Testis (tissue), 3 donors: ENCODE measurements around the gene P2RY1. TPM values are rescaled to one million over a fixed set of nuclear protein-coding genes. Genes with fewer than 3 reads are reported as not detected.
A peak's percentile ranks its signal among the peaks of the same experiment; 100 is the strongest.

Experiments
- DNase-seq: peaks from one replicate; pipeline ENCODE4 v3.0.0-alpha.2; 2019
- H3K27ac ChIP-seq, 2 donors: fragments of 200-600 bp; sonication (generic); one replicate each; pipeline ENCODE4 v1.5.1; 2019
- H3K27me3 ChIP-seq: fragments of 200-600 bp; sonication (generic); one replicate; pipeline ENCODE4 v1.5.1; 2019
- H3K36me3 ChIP-seq: fragments of 200-600 bp; sonication (generic); one replicate; pipeline ENCODE4 v1.5.1; 2017; ENCODE audit warnings: low read depth; ENCODE audit errors: missing control alignments
- H3K4me1 ChIP-seq: fragments of 200-600 bp; sonication (generic); one replicate; pipeline ENCODE4 v1.5.1; 2019
- H3K4me3 ChIP-seq, 2 donors: fragments of 200-600 bp; sonication (generic); one replicate each; pipeline ENCODE4 v1.5.1; 2017 to 2019
- H3K9me3 ChIP-seq: fragments of 200-600 bp; sonication (generic); one replicate; pipeline ENCODE4 v1.5.1; 2017
- CTCF ChIP-seq, 3 experiments: fragments of 450-650 bp in 2 of 3; fragments of 200-600 bp in 1 of 3; sonication (generic) in 1 of 3; IDR thresholded peaks; one replicate each; pipeline ENCODE4 v1.5.1; 2016 to 2019; ENCODE audit warnings: antibody characterized with exemption in 3 of 3, mild to moderate bottlenecking in 2 of 3, moderate library complexity in 1 of 3
- POLR2A ChIP-seq: fragments of 450-650 bp; IDR thresholded peaks from one replicate; pipeline ENCODE4 v1.6.1; 2017; ENCODE audit warnings: antibody characterized with exemption, mild to moderate bottlenecking, moderate library complexity
- WGBS, 2 donors: methylation state at CpG; one replicate each; pipeline ENCODE4 v1.1.5; 2018; 5-methylcytosine and 5-hydroxymethylcytosine counted together
- intact Hi-C: fragments of 100-400 bp; cut with DNase I; formaldehyde crosslinking; loops from one replicate; pipeline ENCODE4 v1.15.1; 2023; ENCODE audit warnings: low total_unique reads
- polyA plus RNA-seq: library from polyadenylated mRNA; stranded (reverse); fragments of 350-450 nt; fragmentation: Illumina TruSeq; extraction: RNeasy Lipid Tissue Mini Kit (QIAGEN cat#74804); gene quantifications from one replicate; pipeline ENCODE4 v1.2.3, GENCODE V29; 2014; ENCODE audit warnings: low read depth, low replicate concordance; ENCODE audit not compliant: insufficient read depth
- total RNA-seq, 2 donors: library from RNA; depleted of rRNA; stranded (reverse); fragments of >200 nt; gene quantifications; one replicate each; pipeline ENCODE4 v1.2.3, GENCODE V29; 2016

P2RY1 gene
- total and polyA plus RNA-seq, 3 donors from 2014 or later, result 2.0 to 8.2 (median 6.4) TPM

DNA sequence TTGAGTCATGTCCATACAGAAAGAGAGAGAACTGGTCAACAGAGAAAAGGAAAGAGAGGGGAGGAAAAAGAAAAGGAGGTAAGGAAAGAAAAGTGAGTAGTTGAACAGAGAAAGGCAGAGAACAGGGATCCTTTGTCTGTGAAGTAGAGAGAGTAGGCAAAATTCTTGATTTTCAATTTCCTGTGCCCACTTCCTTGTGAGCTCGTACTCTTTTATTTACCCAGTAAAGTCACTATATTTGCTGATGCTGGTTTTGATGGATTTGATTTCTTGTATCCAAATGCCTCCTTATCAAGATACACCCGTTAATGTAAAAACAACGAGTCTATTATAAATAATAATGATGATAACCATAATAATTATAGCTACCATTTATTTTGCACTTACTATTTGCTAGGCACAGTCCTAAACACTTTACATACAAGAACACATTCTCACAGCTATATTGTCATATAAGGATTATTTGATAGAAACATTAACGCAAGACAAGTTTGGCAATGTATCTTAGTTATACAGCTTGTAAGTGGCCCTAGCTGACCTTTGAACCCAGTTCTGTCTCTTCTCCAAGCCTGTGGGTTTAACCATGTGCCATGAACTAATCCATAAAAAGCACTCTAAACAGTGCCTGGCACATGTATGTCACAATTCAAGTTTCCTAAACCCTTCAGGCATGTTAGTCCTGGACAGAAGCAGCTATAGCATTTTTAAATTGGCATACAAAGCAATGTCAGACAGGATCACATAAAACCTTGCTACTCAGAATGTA lies 6.7 kb upstream of the P2RY1 start:
- H3K9me3 ChIP-seq, result no peaks in the 10 kb centered on the region
- no peaks in the 10 kb centered on the region for H3K36me3 ChIP-seq
- H3K4me3 ChIP-seq, result no peak overlapping the region
- no peak overlapping the region for H3K27ac ChIP-seq
- no peaks in the 10 kb centered on the region for H3K27me3 ChIP-seq
- intact Hi-C loops, result no loop called here
- no peak for TF ChIP-seq CTCF (IDR thresholded peaks at IDR 0.05)
- no peak for TF ChIP-seq POLR2A
- no peaks in the 10 kb centered on the region for H3K4me1 ChIP-seq
- no peak for DNase-seq
- 89% methylated on average over 4 of the region's 4 CpGs for WGBS, 2 donors

DNA sequence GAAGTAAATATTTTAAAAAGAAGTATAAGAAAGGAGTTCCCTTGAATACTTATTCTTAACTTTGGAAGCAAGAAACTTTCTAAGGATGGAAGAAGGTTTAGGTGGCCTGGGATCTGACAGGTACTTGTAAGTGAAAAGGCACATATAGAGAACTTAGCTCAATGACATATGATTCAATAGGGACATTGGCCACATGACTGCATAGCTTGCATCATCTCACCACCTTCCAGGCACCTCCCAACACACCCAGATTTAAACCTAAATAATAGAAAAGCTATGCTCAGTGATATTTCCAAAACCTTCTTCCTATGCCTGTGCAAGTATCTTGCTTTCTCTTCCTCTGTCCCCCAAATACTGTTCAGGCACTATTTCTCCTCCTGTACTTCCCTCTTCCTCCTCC lies 4.7 kb upstream of the P2RY1 start:
- intact Hi-C loops, result no loop called here
- H3K4me1 ChIP-seq, result no peaks in the 10 kb centered on the region
- H3K36me3 ChIP-seq, result no peaks in the 10 kb centered on the region
- DNase-seq, result no peak
- TF ChIP-seq POLR2A, result no peak
- no peaks in the 10 kb centered on the region for H3K27me3 ChIP-seq
- no peaks in the 10 kb centered on the region for H3K9me3 ChIP-seq
- no peak overlapping the region for H3K27ac ChIP-seq
- H3K4me3 ChIP-seq, result no peak overlapping the region

- 56 to 78% methylated on average over 13 of the region's 13 CpGs for WGBS, 2 donors
- Histone ChIP-seq H3K9me3 (no peaks in the 10 kb centered on the region), H3K4me3 (no peak overlapping the region), H3K36me3 (no peaks in the 10 kb centered on the region), H3K4me1 (peaks cover 2% of the 10 kb centered on the region), H3K27me3 (no peaks in the 10 kb centered on the region), H3K27ac (no peak overlapping the region)
- TF ChIP-seq POLR2A (no peak), CTCF (IDR thresholded peaks at IDR 0.05) (no peak)
- DNase-seq, result no peak
- intact Hi-C loops, result no loop called here
Observed at GRCh38 chr3:152832046-152832445, 2.9 kb upstream of the P2RY1 start.

DNA sequence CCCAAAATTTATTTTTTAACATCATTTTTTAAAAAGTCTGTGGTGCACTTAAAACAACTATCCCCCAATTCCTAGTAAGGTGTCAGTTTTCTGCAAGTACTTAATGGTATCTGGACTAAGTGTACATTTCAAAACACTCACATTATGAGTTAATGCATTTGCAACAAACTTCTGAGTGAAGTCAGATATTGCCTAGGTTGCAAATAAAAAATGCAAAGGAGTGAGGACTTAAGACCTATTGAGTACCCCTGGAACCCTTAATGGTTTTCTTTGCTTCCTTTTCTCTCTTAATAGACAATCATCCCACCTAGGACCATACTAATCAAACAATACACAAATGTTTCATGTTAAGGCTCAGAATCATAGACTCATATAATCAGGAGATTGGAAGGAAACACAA lies 1.8 kb upstream of the P2RY1 start:
- Histone ChIP-seq H3K27ac (no peak overlapping the region), H3K9me3 (no peaks in the 10 kb centered on the region), H3K4me3 (no peak overlapping the region), H3K4me1 (peaks cover 2% of the 10 kb centered on the region), H3K27me3 (no peaks in the 10 kb centered on the region), H3K36me3 (no peaks in the 10 kb centered on the region)
- intact Hi-C loops, result no loop called here
- TF ChIP-seq CTCF (IDR thresholded peaks at IDR 0.05) (no peak), POLR2A (no peak)
- no peak for DNase-seq

DNA sequence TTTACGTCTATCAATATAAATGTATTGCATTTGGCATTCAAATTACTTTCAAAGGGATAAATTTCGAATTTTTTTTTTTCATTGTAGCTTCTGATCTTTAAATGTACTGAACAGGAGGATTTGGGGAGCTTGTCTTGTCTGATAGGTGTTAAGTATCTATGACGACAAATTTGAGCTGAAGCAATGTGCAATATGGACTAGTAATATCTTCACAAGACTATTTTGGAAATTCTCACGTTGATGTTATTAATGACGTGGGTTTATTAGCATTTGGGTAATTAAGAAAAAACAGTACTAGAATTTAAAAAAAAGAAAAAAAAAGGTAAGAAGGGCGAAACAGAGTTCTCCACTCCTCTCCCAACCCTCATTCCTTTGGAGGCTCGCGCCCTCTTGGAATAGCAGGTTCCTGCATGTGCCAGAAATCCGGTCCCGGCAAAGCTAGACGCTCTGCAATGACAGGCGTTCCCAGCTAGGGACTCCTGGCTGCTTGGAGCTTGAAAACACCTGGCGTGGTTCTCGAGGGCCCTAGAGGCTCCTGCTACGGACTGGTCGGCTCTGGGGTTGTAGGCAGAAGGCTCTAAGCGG lies 648 bp upstream of the P2RY1 start:
- H3K4me1 ChIP-seq, result peaks cover 2% of the 10 kb centered on the region
- H3K27ac ChIP-seq, result peak overlapping the region; percentile 74 to 86
- no peak for DNase-seq
- H3K27me3 ChIP-seq, result no peaks in the 10 kb centered on the region
- no peak for TF ChIP-seq POLR2A
- peak in 2 of 3 experiments; percentile 3 to 28 for TF ChIP-seq CTCF (IDR thresholded peaks at IDR 0.05)
- H3K4me3 ChIP-seq, result peak overlapping the region; percentile 64 to 79
- WGBS, 2 donors, result 9% methylated on average over 16 to 17 of the region's 17 CpGs
- intact Hi-C loops, result no loop called here
- no peaks in the 10 kb centered on the region for H3K36me3 ChIP-seq
- no peaks in the 10 kb centered on the region for H3K9me3 ChIP-seq
